Uterus (tissue), 2 donors: ENCODE measurements around the gene FRMD4B.

Experiments used
- CTCF ChIP-seq, 4 experiments: fragments of 200-600 bp in 2 of 4; fragments of 450-650 bp in 2 of 4; sonication (generic) in 2 of 4; IDR thresholded peaks; one replicate each; pipeline ENCODE4 v1.5.1; 2016 to 2019; ENCODE audit warnings: antibody characterized with exemption in 4 of 4, mild to moderate bottlenecking in 2 of 4, moderate library complexity in 1 of 4
- POLR2A ChIP-seq, 2 donors: fragments of 450-650 bp; IDR thresholded peaks; one replicate each; pipeline ENCODE4 v1.6.1; 2016; ENCODE audit warnings: antibody characterized with exemption in 2 of 2, mild to moderate bottlenecking in 1 of 2, moderate library complexity in 1 of 2

DNA sequence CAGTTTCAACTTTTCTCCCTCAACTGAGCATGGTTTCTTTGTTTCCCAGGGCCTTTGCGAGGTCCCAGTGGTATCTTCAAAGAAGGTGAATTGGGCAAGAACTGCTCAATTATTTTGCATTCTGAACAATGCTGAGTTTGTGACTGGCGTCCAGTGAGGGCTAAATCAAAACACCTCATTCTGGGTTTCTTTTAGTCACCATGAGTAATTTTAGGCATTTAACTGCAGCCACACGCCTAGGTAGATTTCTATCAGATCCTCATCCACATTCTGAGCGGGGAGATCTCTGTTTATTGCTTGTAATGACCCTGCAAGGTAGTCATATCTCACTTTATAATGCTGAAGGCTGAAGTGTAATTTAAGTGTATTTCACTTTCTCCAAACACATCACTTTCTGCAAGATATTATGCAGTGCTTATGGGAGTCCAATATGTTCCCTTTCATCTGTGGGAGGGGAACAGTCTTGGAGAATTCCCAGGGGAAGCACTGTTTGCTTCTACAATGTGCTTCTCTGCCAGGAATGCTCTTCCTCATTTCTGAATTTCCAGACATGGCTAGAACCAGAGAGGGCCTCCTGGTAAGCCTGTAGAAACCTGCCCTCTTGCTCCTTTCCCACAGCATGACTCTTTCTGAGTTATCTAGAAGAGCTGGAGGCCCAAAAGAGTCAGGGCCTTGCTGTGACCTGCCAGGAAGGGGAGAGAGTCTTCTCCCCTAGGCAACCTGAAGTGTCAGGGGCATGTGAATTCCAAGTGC, 91.7 kb downstream of the FRMD4B start:
- TF ChIP-seq CTCF (IDR thresholded peaks at IDR 0.05) (no peak), POLR2A (IDR thresholded peaks at IDR 0.05) (no peak)
